HG02943 (cell line): ENCODE data around the gene SIGLEC6.

ENCODE experiments used
- ATAC-seq: cut with Tn5 transposase; IDR thresholded peaks from one replicate; pipeline ENCODE4 v1.9.1; 2021; ENCODE audit warnings: mild to moderate bottlenecking, low read depth, moderate library complexity; ENCODE audit not compliant: unreplicated experiment

Gene SIGLEC6

DNA sequence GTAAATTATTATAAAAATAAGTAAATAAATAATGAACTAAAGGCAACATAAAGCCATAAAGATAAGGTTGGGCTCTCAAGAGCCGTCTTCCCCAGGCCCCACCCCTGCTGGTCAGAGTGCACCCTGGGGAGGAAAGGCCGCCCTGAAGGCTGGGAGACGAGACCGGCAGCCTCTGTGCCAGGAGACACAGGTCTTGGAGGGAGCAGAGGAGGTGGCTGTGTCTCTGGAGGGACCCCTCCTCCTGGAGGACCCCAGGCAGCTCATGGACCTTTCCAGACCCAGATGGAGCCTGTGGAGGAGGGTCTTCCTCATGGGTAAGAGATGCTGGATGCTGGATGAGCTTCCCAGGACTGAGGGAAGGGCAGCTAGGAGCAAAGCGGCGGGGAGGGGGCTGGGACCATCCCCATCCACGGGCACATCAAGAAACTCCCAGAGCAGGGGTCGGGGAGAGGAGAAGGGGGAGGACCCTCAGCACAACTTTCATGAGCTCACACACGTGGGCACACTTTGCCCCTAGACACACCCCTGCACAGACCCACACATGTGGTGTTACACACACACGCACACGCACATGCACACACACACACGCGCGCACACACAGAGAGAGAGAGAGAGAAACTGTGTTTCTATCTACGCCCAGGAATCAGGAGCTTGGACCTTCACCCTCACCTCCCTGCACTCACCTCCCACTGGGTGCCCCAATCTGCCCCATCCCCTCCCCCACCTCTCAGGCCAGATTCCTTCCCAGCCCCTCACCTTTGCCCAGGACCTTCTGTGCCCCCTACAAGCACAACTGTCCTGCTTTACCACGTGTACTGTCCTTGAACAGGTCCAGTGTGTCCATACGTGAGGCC is 52.9 kb downstream of the SIGLEC6 start, which contains the start of gene CEACAM18:
Gene CEACAM18 (plus strand): TSS at position 159 of the 854 bp plus-strand sequence.
- no peak for ATAC-seq

- ATAC-seq, result no peak
Observed at GRCh38 chr19:51477344-51477743, 54.1 kb downstream of the SIGLEC6 start.

GRCh38 chr19:51476164-51476563 is 55.3 kb downstream of the SIGLEC6 start:
- no peak for ATAC-seq

GRCh38 chr19:51473009-51473707 is 58.3 kb downstream of the SIGLEC6 start:
- ATAC-seq, result no peak

DNA sequence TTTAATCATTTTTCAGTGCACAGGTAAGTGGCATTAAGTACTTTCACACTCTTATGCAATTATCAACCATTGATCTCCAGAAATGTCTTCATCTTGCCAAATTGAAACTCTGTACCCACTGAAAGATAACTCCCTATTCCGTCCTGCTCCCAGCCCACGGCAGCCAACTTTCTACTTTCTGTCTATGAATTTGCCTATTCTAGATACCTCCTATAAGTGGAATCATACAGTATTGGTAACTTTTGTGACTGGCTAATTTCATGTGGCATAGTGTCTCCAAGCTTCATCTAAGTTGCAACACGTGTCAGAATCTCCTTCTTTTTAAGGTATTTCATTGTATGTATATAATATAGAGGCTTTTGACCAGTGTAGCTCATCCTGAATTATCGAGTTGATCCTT is 58.9 kb downstream of the SIGLEC6 start:
- no peak for ATAC-seq

- no peak for ATAC-seq
Observed at GRCh38 chr19:51471527-51471926, 59.9 kb downstream of the SIGLEC6 start.

GRCh38 chr19:51470966-51471365 is 60.5 kb downstream of the SIGLEC6 start:
- ATAC-seq, result no peak

DNA sequence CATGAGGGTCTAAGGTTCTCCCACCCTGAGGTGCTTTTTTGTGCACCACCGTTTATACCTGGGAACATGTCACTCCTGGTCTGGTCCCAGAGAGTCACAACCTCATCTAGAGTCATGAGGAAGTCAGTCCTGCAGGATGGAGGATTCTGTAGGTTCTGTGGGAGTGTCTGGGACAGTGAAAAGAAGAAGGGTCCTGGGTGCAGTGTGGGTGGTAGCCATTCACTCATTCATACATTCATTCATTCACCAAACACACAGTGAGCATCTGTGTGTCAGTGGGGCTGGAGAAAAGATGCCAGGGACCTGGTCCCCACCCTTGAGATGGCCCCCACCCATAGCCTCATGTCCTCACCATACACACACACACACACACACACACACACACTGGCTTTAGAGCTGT is 61.8 kb downstream of the SIGLEC6 start:
- ATAC-seq, result no peak

DNA sequence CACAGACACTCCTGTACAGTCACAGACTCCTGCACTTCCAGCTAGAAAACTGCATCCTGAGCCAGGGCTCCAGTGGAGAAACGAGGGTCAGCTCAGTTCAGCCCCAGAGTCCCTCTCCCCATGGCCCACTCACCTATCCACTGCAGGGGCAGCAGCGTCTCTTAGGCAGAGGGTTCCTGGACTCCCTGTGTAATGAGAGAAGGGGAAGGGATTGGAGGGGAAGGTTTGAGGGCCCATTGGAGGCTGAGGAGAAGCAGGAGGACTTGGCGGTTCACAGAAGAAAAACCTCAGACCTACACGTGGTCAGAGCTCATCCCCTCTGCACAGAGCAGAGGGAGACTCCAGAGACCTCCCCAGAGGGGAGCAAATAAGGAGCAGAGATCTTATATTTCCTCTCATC is 62.3 kb downstream of the SIGLEC6 start:
- ATAC-seq, result no peak

GRCh38 chr19:51468545-51468920 is 62.9 kb downstream of the SIGLEC6 start:
- ATAC-seq, result no peak

DNA sequence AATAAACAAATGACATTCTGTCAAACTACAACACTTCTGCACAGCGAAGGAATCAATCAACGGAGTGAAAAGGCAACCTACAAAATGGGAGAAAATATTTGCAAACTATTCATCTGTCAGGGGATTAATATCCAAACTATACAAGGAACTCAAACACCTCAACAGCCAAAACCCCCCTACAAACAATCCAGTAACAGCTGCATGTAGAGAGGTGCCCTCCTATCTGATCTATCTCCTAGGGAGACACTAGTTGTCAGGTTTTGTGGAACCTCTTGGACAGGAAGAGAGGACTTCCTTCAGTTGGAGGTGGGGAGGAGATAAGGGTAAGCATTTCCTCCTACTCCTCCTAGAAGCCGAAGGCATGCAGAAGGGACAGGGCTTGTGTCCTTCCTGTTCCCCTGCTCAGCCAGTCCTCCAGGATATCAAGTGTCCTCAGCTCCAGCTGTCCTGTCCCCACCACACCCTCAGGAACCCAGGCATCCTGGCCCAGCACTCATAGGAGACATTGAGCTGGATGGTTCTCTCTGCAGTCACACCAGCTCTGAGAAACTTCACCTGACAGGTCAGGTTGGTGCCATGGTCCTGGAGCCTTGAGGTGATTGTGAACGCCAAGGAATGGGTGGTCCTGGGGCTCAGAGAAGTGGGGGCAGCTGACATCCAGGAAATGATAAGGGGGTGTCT is 63.5 kb downstream of the SIGLEC6 start:
- ATAC-seq, result no peak
